Neural cell (in vitro differentiated cells): ENCODE data around the gene LGALS12. TPM values are rescaled to one million over a fixed set of nuclear protein-coding genes. Genes with fewer than 3 reads are reported as not detected.

ENCODE experiments used
- H2AFZ ChIP-seq: fragments of 200-600, 300-800 bp; sonication (generic), shearing (Covaris generic); 2 replicates; pipeline ENCODE4 v1.6.0; 2014; ENCODE audit warnings: low read depth, mild to moderate bottlenecking, antibody characterized with exemption, low read length, moderate library complexity
- H3F3A ChIP-seq: fragments of 200-600 bp; shearing (Covaris generic); 2 replicates; pipeline ENCODE4 v1.6.1; 2016; ENCODE audit warnings: mild to moderate bottlenecking, moderate library complexity, mixed read lengths, antibody characterized with exemption, low read length; ENCODE audit not compliant: insufficient read depth, poor library complexity, severe bottlenecking
- H3K27ac ChIP-seq: fragments of 200-600, 300-800 bp; sonication (generic), shearing (Covaris generic); 2 replicates; pipeline ENCODE4 v1.5.1; 2014; ENCODE audit warnings: mild to moderate bottlenecking, low read length, moderate library complexity
- H3K27me3 ChIP-seq: fragments of 300-800, 200-600 bp; sonication (generic), shearing (Covaris generic); 2 replicates; pipeline ENCODE4 v1.6.0; 2014; ENCODE audit warnings: mild to moderate bottlenecking, low read depth, low read length, moderate library complexity; ENCODE audit not compliant: insufficient read depth
- H3K36me3 ChIP-seq: fragments of 300-800, 200-600 bp; sonication (generic), shearing (Covaris generic); 2 replicates; pipeline ENCODE4 v1.5.1; 2014; ENCODE audit warnings: mild to moderate bottlenecking, antibody characterized with exemption, low read length, moderate library complexity; ENCODE audit not compliant: insufficient read depth
- H3K4me2 ChIP-seq: fragments of 300-800, 200-600 bp; sonication (generic), shearing (Covaris generic); 2 replicates; pipeline ENCODE4 v1.6.0; 2014; ENCODE audit warnings: mild to moderate bottlenecking, low read length
- H3K4me3 ChIP-seq: fragments of 300-800, 200-600 bp; sonication (generic), shearing (Covaris generic); 2 replicates; pipeline ENCODE4 v1.5.1; 2014; ENCODE audit warnings: mild to moderate bottlenecking, low read length, moderate library complexity
- H3K79me2 ChIP-seq: fragments of 200-600 bp; shearing (Covaris generic); replicated peaks from 2 replicates; pipeline ENCODE4 v1.6.0; 2014; ENCODE audit warnings: mild to moderate bottlenecking, low read length, moderate library complexity; ENCODE audit not compliant: insufficient read depth
- H3K9ac ChIP-seq: fragments of 300-800, 200-600 bp; sonication (generic), shearing (Covaris generic); 2 replicates; pipeline ENCODE4 v1.6.1; 2016; ENCODE audit warnings: mild to moderate bottlenecking, low read length, mixed read lengths
- H3K9me2 ChIP-seq: fragments of 200-600 bp; shearing (Covaris generic); 2 replicates; pipeline ENCODE4 v1.6.1; 2016; ENCODE audit warnings: mild to moderate bottlenecking, low read length, mixed read lengths; ENCODE audit not compliant: insufficient read depth
- H3K9me3 ChIP-seq: fragments of 200-600, 300-800 bp; sonication (generic), shearing (Covaris generic); 2 replicates; pipeline ENCODE4 v1.6.1; 2016; ENCODE audit warnings: mild to moderate bottlenecking, mixed run types, low read length, moderate library complexity, mixed read lengths
- H4K20me1 ChIP-seq: fragments of 200-600 bp; shearing (Covaris generic); 2 replicates; pipeline ENCODE4 v1.6.1; 2016; ENCODE audit warnings: mild to moderate bottlenecking, mixed run types; ENCODE audit not compliant: insufficient read depth
- CTCF ChIP-seq: fragments of 450-650 bp; IDR thresholded peaks from 2 replicates; pipeline ENCODE4 v1.5.1; 2014; ENCODE audit warnings: antibody characterized with exemption, mild to moderate bottlenecking, moderate library complexity; ENCODE audit not compliant: poor library complexity, severe bottlenecking
- EP300 ChIP-seq: fragments of 450-650 bp; conservative IDR thresholded peaks from 2 replicates; pipeline ENCODE4 v1.6.1; 2014; ENCODE audit warnings: antibody characterized with exemption, mild to moderate bottlenecking, moderate library complexity; ENCODE audit not compliant: poor library complexity, severe bottlenecking
- EZH2 ChIP-seq: fragments of 200-600, 300-800 bp; shearing (Covaris generic), sonication (generic); IDR thresholded peaks from 2 replicates; pipeline ENCODE4 v1.6.1; 2014; ENCODE audit warnings: antibody characterized with exemption, low read length, borderline replicate concordance, mild to moderate bottlenecking; ENCODE audit not compliant: insufficient read depth, poor library complexity, severe bottlenecking
- MXI1 ChIP-seq: fragments of 450-650 bp; conservative IDR thresholded peaks from 2 replicates; pipeline ENCODE4 v1.6.1; 2014; ENCODE audit warnings: antibody characterized with exemption, mild to moderate bottlenecking; ENCODE audit not compliant: poor library complexity, severe bottlenecking
- POLR2AphosphoS5 ChIP-seq: IDR thresholded peaks from 2 replicates; pipeline ENCODE4 v1.6.1; 2012
- RAD21 ChIP-seq: fragments of 450-650 bp; conservative IDR thresholded peaks from 2 replicates; pipeline ENCODE4 v1.6.1; 2014; ENCODE audit warnings: antibody characterized with exemption, mild to moderate bottlenecking, moderate library complexity
- REST ChIP-seq: IDR thresholded peaks from 2 replicates; pipeline ENCODE4 v1.6.1; 2012; ENCODE audit warnings: borderline replicate concordance
- SMC3 ChIP-seq: fragments of 450-650 bp; conservative IDR thresholded peaks from 2 replicates; pipeline ENCODE4 v1.6.1; 2014; ENCODE audit warnings: antibody characterized with exemption, mild to moderate bottlenecking, moderate library complexity; ENCODE audit not compliant: poor library complexity
- TAF1 ChIP-seq: IDR thresholded peaks from 2 replicates; pipeline ENCODE4 v1.6.1; 2012; ENCODE audit warnings: low read depth
- polyA plus RNA-seq: library from polyadenylated mRNA; depleted of rRNA; stranded (reverse); fragments of >200 nt; gene quantifications from 2 replicates; pipeline ENCODE4 v1.2.3, GENCODE V29; 2014

LGALS12 gene
- polyA plus RNA-seq, 1 donor from 2014 or later, result not detected

DNA sequence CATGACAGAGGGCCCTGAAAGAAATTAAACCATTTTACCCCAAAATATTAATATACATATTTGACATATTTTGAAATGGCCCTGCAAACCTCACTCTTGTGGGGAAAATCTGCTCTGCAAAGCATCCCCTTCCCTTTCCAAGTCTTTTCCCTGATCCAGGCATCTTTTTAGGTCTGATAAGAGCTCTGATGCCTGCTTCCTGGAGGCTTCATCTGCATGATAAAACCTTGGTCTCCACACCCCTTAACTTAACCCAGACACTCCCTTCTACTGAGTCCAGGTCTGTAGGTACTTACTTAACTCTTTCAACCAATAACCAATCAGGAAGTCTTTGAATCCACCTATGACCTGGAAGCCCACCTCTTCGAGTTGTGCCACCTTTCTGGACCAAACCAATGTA, 1.8 kb upstream of the LGALS12 start (continued):
- no peak for TF ChIP-seq RAD21

GRCh38 chr11:63504933-63505586, 824 bp upstream of the LGALS12 start:
- no peaks in the 10 kb centered on the region for H3F3A ChIP-seq
- H3K27me3 ChIP-seq, result no peaks in the 10 kb centered on the region
- H2AFZ ChIP-seq, result no peak overlapping the region
- no peaks in the 10 kb centered on the region for H3K9me2 ChIP-seq
- TF ChIP-seq EZH2 (no peak), EP300 (no peak), RAD21 (no peak), TAF1 (no peak), SMC3 (no peak), POLR2AphosphoS5 (no peak), REST (no peak), MXI1 (no peak), CTCF (no peak)
- no peak overlapping the region for H3K4me3 ChIP-seq
- H3K79me2 ChIP-seq, result no peaks in the 10 kb centered on the region
- H3K9ac ChIP-seq, result no peak overlapping the region
- no peaks in the 10 kb centered on the region for H3K9me3 ChIP-seq
- no peaks in the 10 kb centered on the region for H4K20me1 ChIP-seq
- H3K36me3 ChIP-seq, result no peaks in the 10 kb centered on the region
- H3K4me2 ChIP-seq, result no peak overlapping the region
- H3K27ac ChIP-seq, result no peak overlapping the region

DNA sequence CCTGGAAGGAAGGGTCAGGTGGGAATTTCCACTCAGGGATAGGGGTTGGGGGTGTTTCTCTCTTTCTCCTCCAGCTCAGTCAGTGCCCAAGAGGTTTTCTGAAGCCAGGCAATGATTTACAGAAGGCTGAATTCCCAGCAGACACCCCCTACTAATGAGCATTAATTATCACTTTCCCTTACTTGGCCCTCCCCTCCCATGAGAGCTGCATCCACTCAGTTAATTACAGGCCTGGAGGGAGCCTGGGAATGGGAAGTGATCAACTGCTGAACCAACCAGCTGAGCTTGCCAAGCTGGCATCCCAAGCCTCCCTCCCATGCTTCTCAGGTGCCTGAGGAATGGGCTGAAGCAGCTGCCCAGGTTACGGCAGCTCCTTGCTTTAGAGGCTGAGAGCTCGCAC, 992 bp downstream of the LGALS12 start:
- Histone ChIP-seq H3K4me3 (no peak overlapping the region), H3K9ac (no peak overlapping the region), H3K9me2 (no peaks in the 10 kb centered on the region), H2AFZ (no peak overlapping the region), H3K4me2 (no peak overlapping the region), H3K79me2 (no peaks in the 10 kb centered on the region), H4K20me1 (no peaks in the 10 kb centered on the region), H3K9me3 (no peaks in the 10 kb centered on the region), H3F3A (no peaks in the 10 kb centered on the region), H3K27ac (no peak overlapping the region), H3K27me3 (no peaks in the 10 kb centered on the region), H3K36me3 (no peaks in the 10 kb centered on the region)
- TF ChIP-seq EZH2 (no peak), CTCF (no peak), RAD21 (no peak)
